Left lung (tissue), 10 donors: ENCODE measurements around the gene MATK. TPM values are rescaled to one million over a fixed set of nuclear protein-coding genes. Genes with fewer than 3 reads are reported as not detected.

Experiments used
- ATAC-seq: fragments of 200-7000 bp; cut with Tn5 transposase; one replicate; pipeline ENCODE4 v1.9.1; 2020; ENCODE audit warnings: moderate library complexity
- DNase-seq, 4 donors: peaks; one replicate each; pipeline ENCODE4 v3.0.0-alpha.2; 2013 to 2020
- H3K27ac ChIP-seq, 2 donors: fragments of 200-600 bp; sonication (generic) in 1 of 2; one replicate each; pipeline versions ENCODE4 v1.5.0 to v1.8.0; 2020 to 2021
- H3K27me3 ChIP-seq, 2 donors: fragments of 200-600 bp; sonication (generic) in 1 of 2; one replicate each; pipeline versions ENCODE4 v1.5.0 to v1.8.0; 2020 to 2021
- H3K36me3 ChIP-seq, 2 donors: fragments of 200-600 bp; sonication (generic) in 1 of 2; one replicate each; pipeline versions ENCODE4 v1.5.0 to v1.8.0; 2020 to 2021
- H3K4me1 ChIP-seq, 2 donors: fragments of 200-600 bp; one replicate each; pipeline ENCODE4 v1.8.0; 2021
- H3K4me3 ChIP-seq, 2 donors: fragments of 200-600 bp; sonication (generic) in 1 of 2; one replicate each; pipeline versions ENCODE4 v1.5.0 to v1.8.0; 2020 to 2021; ENCODE audit warnings: mild to moderate bottlenecking in 1 of 2
- H3K9me3 ChIP-seq, 2 donors: fragments of 200-600 bp; sonication (generic) in 1 of 2; one replicate each; pipeline versions ENCODE4 v1.5.0 to v1.8.0; 2020 to 2021
- CTCF ChIP-seq, 2 donors: fragments of 200-600 bp; sonication (generic) in 1 of 2; IDR thresholded peaks; one replicate each; pipeline versions ENCODE4 v1.5.0 to v1.8.0; 2021; ENCODE audit warnings: antibody characterized with exemption in 2 of 2
- intact Hi-C, 2 donors: fragments of 100-400 bp; cut with DNase I; formaldehyde crosslinking; loops; one replicate each; pipeline versions ENCODE4 v1.11.2 to v1.14.2; 2022
- polyA plus RNA-seq, 6 donors: library from polyadenylated mRNA; unstranded; fragments of 120-200 nt; gene quantifications; one replicate each; pipeline ENCODE4 v1.2.1, GENCODE V29; 2013; ENCODE audit not compliant: insufficient read length in 6 of 6
- total RNA-seq, 2 donors: library from RNA; stranded (reverse); fragmentation: NEBNext Ultra II Directional; extraction: Animal tissue kit (Norgen Biotek cat#: 25700); gene quantifications; one replicate each; pipeline ENCODE4 v1.2.1, GENCODE V29; 2021
- donor health status: DM: no; HTN: yes; CAD: no.
- donor health status: DM: no; HTN: no; CAD: no.

The MATK gene
- total and polyA plus RNA-seq, 8 donors = 1.1 to 9.1 (median 1.9) TPM

DNA sequence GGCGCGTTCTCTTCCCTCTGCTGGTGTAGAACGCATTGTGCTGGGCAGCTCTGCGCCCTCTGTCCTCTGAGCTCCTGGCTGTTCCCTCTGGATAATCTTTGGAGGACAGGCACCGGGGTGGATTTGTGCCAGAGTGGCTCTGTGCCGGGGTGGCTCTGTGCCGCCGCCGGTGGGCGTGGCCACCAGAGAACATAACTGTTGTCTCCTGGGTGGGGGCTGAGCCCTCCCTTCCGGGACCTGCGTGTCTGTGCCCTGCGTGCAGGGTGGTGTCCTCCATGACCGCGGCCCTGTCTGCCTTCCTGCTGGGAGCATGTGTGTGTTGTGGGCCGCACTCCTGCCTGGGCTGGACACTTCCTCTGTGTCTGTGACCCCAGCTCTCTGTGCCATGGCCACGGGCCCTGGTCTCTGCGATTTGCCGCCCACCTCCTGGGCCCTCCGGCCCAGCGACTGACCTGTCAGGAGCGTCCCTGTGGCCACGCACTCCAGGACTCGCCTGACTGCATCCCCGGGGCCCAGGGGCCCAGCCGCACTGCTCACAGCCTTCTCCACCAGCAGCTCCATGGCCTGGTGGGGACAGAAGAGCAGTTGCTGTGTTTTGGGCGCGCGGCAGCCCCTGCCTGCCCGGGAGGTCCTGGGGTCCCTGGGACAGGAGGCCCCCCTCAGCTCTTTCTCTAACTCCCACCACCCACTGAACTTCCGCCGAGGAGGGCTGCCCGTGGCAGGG lies 22.4 kb upstream of the MATK start:
- H3K36me3 ChIP-seq = no peaks in the 10 kb centered on the region
- ATAC-seq (no peak), DNase-seq (no peak)
- H3K27ac ChIP-seq = peak overlapping the region; percentile 66 to 67
- intact Hi-C loops = no loop called here
- no peaks in the 10 kb centered on the region for H3K9me3 ChIP-seq
- H3K27me3 ChIP-seq = peaks cover 0 to 29% of the 10 kb centered on the region in 2 donors
- H3K4me1 ChIP-seq = peaks cover 9 to 40% of the 10 kb centered on the region in 2 donors
- no peak overlapping the region for H3K4me3 ChIP-seq
- no peak for TF ChIP-seq CTCF (IDR thresholded peaks at IDR 0.05)

DNA sequence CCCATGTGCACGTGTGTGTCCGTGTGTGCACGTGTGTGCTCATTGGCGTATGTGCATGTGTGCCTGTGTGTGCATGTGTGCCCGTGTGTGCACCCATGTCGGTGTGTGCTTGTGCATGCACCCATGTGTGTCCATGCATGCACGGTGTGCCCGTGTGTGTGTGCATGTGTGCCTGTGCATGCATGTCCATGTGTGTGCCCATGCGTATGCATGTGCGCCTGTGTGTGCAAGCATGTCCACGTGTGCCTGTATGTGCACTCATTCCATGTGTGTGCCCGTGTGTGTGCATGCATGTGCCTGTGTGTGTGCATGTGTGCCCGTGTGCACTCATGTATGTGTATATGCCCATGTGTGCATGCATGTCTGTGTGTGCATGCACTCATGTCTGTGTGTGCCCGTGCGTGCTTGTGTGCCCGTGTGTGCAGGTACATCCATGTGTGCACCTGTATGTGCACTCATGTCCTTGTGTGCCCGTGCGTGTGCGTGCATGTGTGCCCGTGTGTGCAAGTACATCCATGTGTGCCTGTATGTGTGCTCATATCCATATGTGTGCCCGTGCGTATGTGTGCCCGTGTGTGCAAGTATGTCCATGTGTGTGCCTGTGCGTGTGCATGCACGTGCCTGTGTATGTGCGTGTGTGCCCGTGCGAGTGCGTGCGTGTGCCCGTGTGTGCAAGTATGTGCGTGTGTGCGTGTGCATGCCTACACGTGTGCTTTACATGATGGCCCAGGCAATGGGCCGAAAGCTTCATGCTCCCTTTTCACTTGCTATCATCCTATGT lies 21.6 kb upstream of the MATK start:
- ATAC-seq = no peak
- H3K36me3 ChIP-seq = no peaks in the 10 kb centered on the region
- no peak for TF ChIP-seq CTCF (IDR thresholded peaks at IDR 0.05)

GRCh38 chr19:3807131-3807480 lies 20.9 kb upstream of the MATK start:
- Histone ChIP-seq H3K4me1 (peaks cover 0 to 26% of the 10 kb centered on the region in 2 donors), H3K4me3 (no peak overlapping the region), H3K27ac (no peak overlapping the region), H3K36me3 (no peaks in the 10 kb centered on the region), H3K9me3 (no peaks in the 10 kb centered on the region), H3K27me3 (peaks cover 0 to 42% of the 10 kb centered on the region in 2 donors)
- TF ChIP-seq CTCF (IDR thresholded peaks at IDR 0.05) = no peak
- ATAC-seq (no peak), DNase-seq (peak in 1 of 4 donors; percentile 76)
- intact Hi-C loops = no loop called here

More for the DNA sequence above, 21.6 kb upstream of the MATK start:
- H3K4me1 ChIP-seq = peaks cover 2 to 31% of the 10 kb centered on the region in 2 donors
- intact Hi-C loops = no loop called here
- peak overlapping the region in 1 of 2 donors; percentile 66 for H3K27ac ChIP-seq
- no peaks in the 10 kb centered on the region for H3K9me3 ChIP-seq
- no peak for DNase-seq
- no peak overlapping the region for H3K4me3 ChIP-seq
- peaks cover 0 to 37% of the 10 kb centered on the region in 2 donors for H3K27me3 ChIP-seq

- no peak overlapping the region for H3K4me3 ChIP-seq
- intact Hi-C loops = no loop called here
- H3K27ac ChIP-seq = no peak overlapping the region
- peaks cover 6 to 27% of the 10 kb centered on the region in 2 donors for H3K4me1 ChIP-seq
- no peaks in the 10 kb centered on the region for H3K9me3 ChIP-seq
- DNase-seq (peak in 1 of 4 donors; percentile 63), ATAC-seq (no peak)
- H3K36me3 ChIP-seq = no peaks in the 10 kb centered on the region
- peaks cover 10 to 44% of the 10 kb centered on the region in 2 donors for H3K27me3 ChIP-seq
- no peak for TF ChIP-seq CTCF (IDR thresholded peaks at IDR 0.05)
Observed at GRCh38 chr19:3805859-3806258, 19.7 kb upstream of the MATK start.

- no peak for ATAC-seq
- Histone ChIP-seq H3K36me3 (no peaks in the 10 kb centered on the region), H3K27ac (no peak overlapping the region), H3K27me3 (peaks cover 11 to 50% of the 10 kb centered on the region in 2 donors), H3K9me3 (no peaks in the 10 kb centered on the region), H3K4me1 (peaks cover 6 to 28% of the 10 kb centered on the region in 2 donors), H3K4me3 (no peak overlapping the region)
- intact Hi-C loops = no loop called here
- peak in 1 of 4 donors; percentile 65 for DNase-seq
- TF ChIP-seq CTCF (IDR thresholded peaks at IDR 0.05) = no peak
Observed at GRCh38 chr19:3804429-3804828, 18.2 kb upstream of the MATK start.
